Neural cell (in vitro differentiated cells): ENCODE measurements around the gene MEAK7. TPM values are rescaled to one million over a fixed set of nuclear protein-coding genes. Genes with fewer than 3 reads are reported as not detected.

ENCODE experiments used
- H2AFZ ChIP-seq: fragments of 200-600, 300-800 bp; sonication (generic), shearing (Covaris generic); 2 replicates; pipeline ENCODE4 v1.6.0; 2014; ENCODE audit warnings: low read depth, mild to moderate bottlenecking, antibody characterized with exemption, low read length, moderate library complexity
- H3F3A ChIP-seq: fragments of 200-600 bp; shearing (Covaris generic); 2 replicates; pipeline ENCODE4 v1.6.1; 2016; ENCODE audit warnings: mild to moderate bottlenecking, moderate library complexity, mixed read lengths, antibody characterized with exemption, low read length; ENCODE audit not compliant: insufficient read depth, poor library complexity, severe bottlenecking
- H3K27ac ChIP-seq: fragments of 200-600, 300-800 bp; sonication (generic), shearing (Covaris generic); 2 replicates; pipeline ENCODE4 v1.5.1; 2014; ENCODE audit warnings: mild to moderate bottlenecking, low read length, moderate library complexity
- H3K27me3 ChIP-seq: fragments of 300-800, 200-600 bp; sonication (generic), shearing (Covaris generic); 2 replicates; pipeline ENCODE4 v1.6.0; 2014; ENCODE audit warnings: mild to moderate bottlenecking, low read depth, low read length, moderate library complexity; ENCODE audit not compliant: insufficient read depth
- H3K36me3 ChIP-seq: fragments of 300-800, 200-600 bp; sonication (generic), shearing (Covaris generic); 2 replicates; pipeline ENCODE4 v1.5.1; 2014; ENCODE audit warnings: mild to moderate bottlenecking, antibody characterized with exemption, low read length, moderate library complexity; ENCODE audit not compliant: insufficient read depth
- H3K4me2 ChIP-seq: fragments of 300-800, 200-600 bp; sonication (generic), shearing (Covaris generic); 2 replicates; pipeline ENCODE4 v1.6.0; 2014; ENCODE audit warnings: mild to moderate bottlenecking, low read length
- H3K4me3 ChIP-seq: fragments of 300-800, 200-600 bp; sonication (generic), shearing (Covaris generic); 2 replicates; pipeline ENCODE4 v1.5.1; 2014; ENCODE audit warnings: mild to moderate bottlenecking, low read length, moderate library complexity
- H3K79me2 ChIP-seq: fragments of 200-600 bp; shearing (Covaris generic); replicated peaks from 2 replicates; pipeline ENCODE4 v1.6.0; 2014; ENCODE audit warnings: mild to moderate bottlenecking, low read length, moderate library complexity; ENCODE audit not compliant: insufficient read depth
- H3K9ac ChIP-seq: fragments of 300-800, 200-600 bp; sonication (generic), shearing (Covaris generic); 2 replicates; pipeline ENCODE4 v1.6.1; 2016; ENCODE audit warnings: mild to moderate bottlenecking, low read length, mixed read lengths
- H3K9me2 ChIP-seq: fragments of 200-600 bp; shearing (Covaris generic); 2 replicates; pipeline ENCODE4 v1.6.1; 2016; ENCODE audit warnings: mild to moderate bottlenecking, low read length, mixed read lengths; ENCODE audit not compliant: insufficient read depth
- H3K9me3 ChIP-seq: fragments of 200-600, 300-800 bp; sonication (generic), shearing (Covaris generic); 2 replicates; pipeline ENCODE4 v1.6.1; 2016; ENCODE audit warnings: mild to moderate bottlenecking, mixed run types, low read length, moderate library complexity, mixed read lengths
- H4K20me1 ChIP-seq: fragments of 200-600 bp; shearing (Covaris generic); 2 replicates; pipeline ENCODE4 v1.6.1; 2016; ENCODE audit warnings: mild to moderate bottlenecking, mixed run types; ENCODE audit not compliant: insufficient read depth
- CTCF ChIP-seq: fragments of 450-650 bp; IDR thresholded peaks from 2 replicates; pipeline ENCODE4 v1.5.1; 2014; ENCODE audit warnings: antibody characterized with exemption, mild to moderate bottlenecking, moderate library complexity; ENCODE audit not compliant: poor library complexity, severe bottlenecking
- EP300 ChIP-seq: fragments of 450-650 bp; conservative IDR thresholded peaks from 2 replicates; pipeline ENCODE4 v1.6.1; 2014; ENCODE audit warnings: antibody characterized with exemption, mild to moderate bottlenecking, moderate library complexity; ENCODE audit not compliant: poor library complexity, severe bottlenecking
- EZH2 ChIP-seq: fragments of 200-600, 300-800 bp; shearing (Covaris generic), sonication (generic); IDR thresholded peaks from 2 replicates; pipeline ENCODE4 v1.6.1; 2014; ENCODE audit warnings: antibody characterized with exemption, low read length, borderline replicate concordance, mild to moderate bottlenecking; ENCODE audit not compliant: insufficient read depth, poor library complexity, severe bottlenecking
- POLR2AphosphoS5 ChIP-seq: IDR thresholded peaks from 2 replicates; pipeline ENCODE4 v1.6.1; 2012
- RAD21 ChIP-seq: fragments of 450-650 bp; conservative IDR thresholded peaks from 2 replicates; pipeline ENCODE4 v1.6.1; 2014; ENCODE audit warnings: antibody characterized with exemption, mild to moderate bottlenecking, moderate library complexity
- SMC3 ChIP-seq: fragments of 450-650 bp; conservative IDR thresholded peaks from 2 replicates; pipeline ENCODE4 v1.6.1; 2014; ENCODE audit warnings: antibody characterized with exemption, mild to moderate bottlenecking, moderate library complexity; ENCODE audit not compliant: poor library complexity
- TAF1 ChIP-seq: IDR thresholded peaks from 2 replicates; pipeline ENCODE4 v1.6.1; 2012; ENCODE audit warnings: low read depth
- polyA plus RNA-seq: library from polyadenylated mRNA; depleted of rRNA; stranded (reverse); fragments of >200 nt; gene quantifications from 2 replicates; pipeline ENCODE4 v1.2.3, GENCODE V29; 2014
- TF ChIP-seq, protein P1 (sequence below): IDR thresholded peaks from 2 replicates; pipeline ENCODE4 v1.6.1; 2012; ENCODE audit warnings: borderline replicate concordance

The MEAK7 gene
- polyA plus RNA-seq, 1 donor from 2014 or later = 12.4 TPM

DNA sequence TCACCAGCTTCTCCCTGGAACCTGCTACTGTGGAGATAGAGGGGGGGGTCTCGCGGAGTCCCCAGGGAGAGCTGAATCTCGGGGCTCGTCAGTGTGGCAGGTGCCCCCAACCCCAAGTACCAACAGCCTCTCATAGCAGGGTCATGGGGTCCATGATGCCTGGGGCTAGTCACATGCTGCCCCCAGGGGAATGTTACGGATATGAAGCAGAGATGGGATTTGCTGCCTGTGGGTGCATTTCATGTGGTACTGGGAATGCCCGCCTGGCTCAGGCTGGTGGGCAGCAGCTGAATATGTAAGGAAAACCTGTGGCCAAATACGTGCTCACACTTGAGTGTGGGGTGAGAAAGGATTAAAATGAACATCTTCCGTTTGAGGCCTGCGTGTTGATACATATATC is 49.4 kb downstream of the MEAK7 start:
- Histone ChIP-seq H3K9me2 (no peaks in the 10 kb centered on the region), H3K27me3 (no peaks in the 10 kb centered on the region), H3K4me3 (no peak overlapping the region), H3F3A (no peaks in the 10 kb centered on the region), H2AFZ (no peak overlapping the region), H3K36me3 (peaks cover 3% of the 10 kb centered on the region), H3K4me2 (no peak overlapping the region), H3K9me3 (no peaks in the 10 kb centered on the region), H3K27ac (no peak overlapping the region), H3K9ac (no peak overlapping the region), H4K20me1 (no peaks in the 10 kb centered on the region), H3K79me2 (no peaks in the 10 kb centered on the region)
- TF ChIP-seq EP300 (no peak), POLR2AphosphoS5 (no peak), SMC3 (no peak), RAD21 (no peak), TAF1 (no peak), EZH2 (no peak), CTCF (no peak)
- TF ChIP-seq, protein P1, sequence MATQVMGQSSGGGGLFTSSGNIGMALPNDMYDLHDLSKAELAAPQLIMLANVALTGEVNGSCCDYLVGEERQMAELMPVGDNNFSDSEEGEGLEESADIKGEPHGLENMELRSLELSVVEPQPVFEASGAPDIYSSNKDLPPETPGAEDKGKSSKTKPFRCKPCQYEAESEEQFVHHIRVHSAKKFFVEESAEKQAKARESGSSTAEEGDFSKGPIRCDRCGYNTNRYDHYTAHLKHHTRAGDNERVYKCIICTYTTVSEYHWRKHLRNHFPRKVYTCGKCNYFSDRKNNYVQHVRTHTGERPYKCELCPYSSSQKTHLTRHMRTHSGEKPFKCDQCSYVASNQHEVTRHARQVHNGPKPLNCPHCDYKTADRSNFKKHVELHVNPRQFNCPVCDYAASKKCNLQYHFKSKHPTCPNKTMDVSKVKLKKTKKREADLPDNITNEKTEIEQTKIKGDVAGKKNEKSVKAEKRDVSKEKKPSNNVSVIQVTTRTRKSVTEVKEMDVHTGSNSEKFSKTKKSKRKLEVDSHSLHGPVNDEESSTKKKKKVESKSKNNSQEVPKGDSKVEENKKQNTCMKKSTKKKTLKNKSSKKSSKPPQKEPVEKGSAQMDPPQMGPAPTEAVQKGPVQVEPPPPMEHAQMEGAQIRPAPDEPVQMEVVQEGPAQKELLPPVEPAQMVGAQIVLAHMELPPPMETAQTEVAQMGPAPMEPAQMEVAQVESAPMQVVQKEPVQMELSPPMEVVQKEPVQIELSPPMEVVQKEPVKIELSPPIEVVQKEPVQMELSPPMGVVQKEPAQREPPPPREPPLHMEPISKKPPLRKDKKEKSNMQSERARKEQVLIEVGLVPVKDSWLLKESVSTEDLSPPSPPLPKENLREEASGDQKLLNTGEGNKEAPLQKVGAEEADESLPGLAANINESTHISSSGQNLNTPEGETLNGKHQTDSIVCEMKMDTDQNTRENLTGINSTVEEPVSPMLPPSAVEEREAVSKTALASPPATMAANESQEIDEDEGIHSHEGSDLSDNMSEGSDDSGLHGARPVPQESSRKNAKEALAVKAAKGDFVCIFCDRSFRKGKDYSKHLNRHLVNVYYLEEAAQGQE = no peak

Other genes starting within 250 kb of the MEAK7 start
- not detected in 2 replicates for gene WFDC1, start 209.8 kb downstream of the MEAK7 start, polyA plus RNA-seq
- not detected in 2 replicates for gene ATP2C2, start 136.1 kb downstream of the MEAK7 start, polyA plus RNA-seq
- gene COTL1, start 113.4 kb upstream of the MEAK7 start, polyA plus RNA-seq = 86.6 and 91.2 TPM in 2 replicates
- gene KLHL36, start 143.9 kb upstream of the MEAK7 start, polyA plus RNA-seq = 43.8 and 53.9 TPM in 2 replicates
- 32.9 and 48.9 TPM in 2 replicates for gene USP10, start 195.3 kb upstream of the MEAK7 start, polyA plus RNA-seq